ENCODE results near the gene PRKCB. TPM values are rescaled to one million over a fixed set of nuclear protein-coding genes. Genes with fewer than 3 reads are reported as not detected.

Gene PRKCB
- total RNA-seq, 6 donors from 2014 or later = 9.6 to 28.0 (median 13.9) TPM

- no peaks in the 10 kb centered on the region for H3K9me3 ChIP-seq
- no peaks in the 10 kb centered on the region for H3K27me3 ChIP-seq
- DNase-seq (no peak), ATAC-seq (ENCODE audit: low FRiP score in 2 of 2) (no peak)
- no peak for TF ChIP-seq POLR2AphosphoS5 (IDR thresholded peaks at IDR 0.05)
- TF ChIP-seq, protein P1, sequence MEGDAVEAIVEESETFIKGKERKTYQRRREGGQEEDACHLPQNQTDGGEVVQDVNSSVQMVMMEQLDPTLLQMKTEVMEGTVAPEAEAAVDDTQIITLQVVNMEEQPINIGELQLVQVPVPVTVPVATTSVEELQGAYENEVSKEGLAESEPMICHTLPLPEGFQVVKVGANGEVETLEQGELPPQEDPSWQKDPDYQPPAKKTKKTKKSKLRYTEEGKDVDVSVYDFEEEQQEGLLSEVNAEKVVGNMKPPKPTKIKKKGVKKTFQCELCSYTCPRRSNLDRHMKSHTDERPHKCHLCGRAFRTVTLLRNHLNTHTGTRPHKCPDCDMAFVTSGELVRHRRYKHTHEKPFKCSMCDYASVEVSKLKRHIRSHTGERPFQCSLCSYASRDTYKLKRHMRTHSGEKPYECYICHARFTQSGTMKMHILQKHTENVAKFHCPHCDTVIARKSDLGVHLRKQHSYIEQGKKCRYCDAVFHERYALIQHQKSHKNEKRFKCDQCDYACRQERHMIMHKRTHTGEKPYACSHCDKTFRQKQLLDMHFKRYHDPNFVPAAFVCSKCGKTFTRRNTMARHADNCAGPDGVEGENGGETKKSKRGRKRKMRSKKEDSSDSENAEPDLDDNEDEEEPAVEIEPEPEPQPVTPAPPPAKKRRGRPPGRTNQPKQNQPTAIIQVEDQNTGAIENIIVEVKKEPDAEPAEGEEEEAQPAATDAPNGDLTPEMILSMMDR (IDR thresholded peaks at IDR 0.05) = no peak
- TF ChIP-seq EP300 (IDR thresholded peaks at IDR 0.05) = no peak
- no peak for TF ChIP-seq POLR2A (IDR thresholded peaks at IDR 0.05)
- H3K27ac ChIP-seq = no peak overlapping the region
- H3K4me3 ChIP-seq = no peak overlapping the region
- no peaks in the 10 kb centered on the region for H3K4me1 ChIP-seq
- no peaks in the 10 kb centered on the region for H3K36me3 ChIP-seq
- 71 to 74% methylated on average over 7 of the region's 7 CpGs for WGBS, 2 donors
Measured at GRCh38 chr16:24191876-24192402, 356.2 kb downstream of the PRKCB start.

- H3K9me3 ChIP-seq = no peaks in the 10 kb centered on the region
- WGBS, 2 donors = 70 to 76% methylated on average over 2 of the region's 2 CpGs
- TF ChIP-seq POLR2A (IDR thresholded peaks at IDR 0.05) = no peak
- TF ChIP-seq, protein P1 (IDR thresholded peaks at IDR 0.05) = no peak
- ATAC-seq (ENCODE audit: low FRiP score in 2 of 2) (no peak), DNase-seq (no peak)
- H3K36me3 ChIP-seq = no peaks in the 10 kb centered on the region
- no peaks in the 10 kb centered on the region for H3K4me1 ChIP-seq
- H3K27ac ChIP-seq = no peak overlapping the region
- H3K4me3 ChIP-seq = no peak overlapping the region
- no peaks in the 10 kb centered on the region for H3K27me3 ChIP-seq
Measured at GRCh38 chr16:24195221-24195620, 359.4 kb downstream of the PRKCB start.

- no peaks in the 10 kb centered on the region for H3K27me3 ChIP-seq
- H3K36me3 ChIP-seq = no peaks in the 10 kb centered on the region
- TF ChIP-seq POLR2AphosphoS5 (IDR thresholded peaks at IDR 0.05) (no peak), EP300 (IDR thresholded peaks at IDR 0.05) (no peak)
- TF ChIP-seq, protein P1 (IDR thresholded peaks at IDR 0.05) = no peak
- no peak overlapping the region for H3K4me3 ChIP-seq
- H3K4me1 ChIP-seq = no peaks in the 10 kb centered on the region
- DNase-seq = no peak
- H3K9me3 ChIP-seq = no peaks in the 10 kb centered on the region
- WGBS, 2 donors = 40% methylated on average over 4 of the region's 4 CpGs
- no peak overlapping the region for H3K27ac ChIP-seq
- ATAC-seq (ENCODE audit: low FRiP score in 2 of 2) = no peak
Measured at GRCh38 chr16:24198807-24199533, 363.2 kb downstream of the PRKCB start.

DNA sequence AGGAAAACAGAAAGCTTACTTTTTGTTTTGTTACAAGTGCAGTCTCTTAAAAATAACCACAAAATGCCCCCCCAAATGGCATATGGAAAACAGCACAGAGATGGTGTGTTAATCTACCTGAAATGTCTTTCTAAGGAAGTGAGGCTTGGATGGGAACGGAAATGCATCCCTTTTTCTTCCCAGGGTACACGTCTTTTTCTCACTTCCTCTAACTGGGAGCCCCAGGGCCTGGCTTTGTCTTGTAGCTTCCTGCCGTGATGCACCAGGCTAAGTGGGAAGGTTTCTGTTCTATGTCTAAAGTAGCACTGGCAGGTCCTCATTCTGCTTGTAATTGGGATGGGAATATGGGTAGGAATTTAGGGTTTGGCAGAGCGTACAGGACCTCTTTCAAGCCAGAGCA is 367.9 kb downstream of the PRKCB start:
- Histone ChIP-seq H3K4me3 (no peak overlapping the region), H3K36me3 (no peaks in the 10 kb centered on the region), H3K9me3 (no peaks in the 10 kb centered on the region), H3K4me1 (no peaks in the 10 kb centered on the region), H3K27ac (no peak overlapping the region), H3K27me3 (no peaks in the 10 kb centered on the region)
- ATAC-seq (ENCODE audit: low FRiP score in 2 of 2) (no peak), DNase-seq (no peak)
- 51 to 65% methylated on average over 4 of the region's 4 CpGs for WGBS, 2 donors
- TF ChIP-seq POLR2AphosphoS5 (IDR thresholded peaks at IDR 0.05) = no peak
- TF ChIP-seq POLR2A (IDR thresholded peaks at IDR 0.05) = no peak
- no peak for TF ChIP-seq EP300 (IDR thresholded peaks at IDR 0.05)
- TF ChIP-seq, protein P1 (IDR thresholded peaks at IDR 0.05) = no peak

DNA sequence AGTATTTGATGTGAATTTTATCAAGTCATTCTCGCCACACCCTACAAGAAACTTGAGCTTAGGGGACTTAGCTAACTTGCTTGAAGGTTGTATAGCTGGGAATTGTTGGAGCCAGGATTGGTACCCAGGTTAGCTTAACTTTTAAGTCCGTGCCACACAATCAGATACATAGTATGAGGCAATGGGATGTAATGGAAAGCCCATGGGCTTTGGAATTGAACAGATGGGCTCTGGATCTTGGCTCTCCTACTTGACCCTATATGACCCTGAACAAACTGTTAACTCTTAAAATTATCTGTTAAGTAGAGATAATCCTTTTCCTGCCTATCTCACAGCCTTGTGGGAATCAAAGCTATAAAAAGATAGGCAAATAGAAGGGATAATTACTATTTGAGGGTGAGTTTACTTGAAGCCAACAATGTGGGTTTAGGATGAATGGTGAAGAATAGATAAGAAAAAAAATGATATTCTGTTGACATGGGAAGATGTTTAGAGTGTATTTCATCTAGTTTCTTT is 368.4 kb downstream of the PRKCB start:
- Histone ChIP-seq H3K4me3 (no peak overlapping the region), H3K36me3 (no peaks in the 10 kb centered on the region), H3K4me1 (no peaks in the 10 kb centered on the region), H3K27ac (no peak overlapping the region), H3K27me3 (no peaks in the 10 kb centered on the region), H3K9me3 (no peaks in the 10 kb centered on the region)
- ATAC-seq (ENCODE audit: low FRiP score in 2 of 2) (no peak), DNase-seq (no peak)
- TF ChIP-seq POLR2AphosphoS5 (IDR thresholded peaks at IDR 0.05) (no peak), POLR2A (IDR thresholded peaks at IDR 0.05) (no peak), EP300 (IDR thresholded peaks at IDR 0.05) (no peak)
- TF ChIP-seq, protein P1 (IDR thresholded peaks at IDR 0.05) = no peak
- 91 to 95% methylated on average over 2 of the region's 2 CpGs for WGBS, 2 donors

All from upper lobe of left lung (tissue), 6 donors.